Loucy (cell line): Measurements from ENCODE around the gene HTRA3.

Source experiments
- H2AFZ ChIP-seq: fragments of 200-600 bp; sonication (generic); 2 replicates; pipeline ENCODE4 v1.6.0; 2016; ENCODE audit warnings: antibody characterized with exemption, mild to moderate bottlenecking, low read length, moderate library complexity
- H3F3A ChIP-seq: fragments of 200-600 bp; 2 replicates; pipeline ENCODE4 v1.6.0; 2016; ENCODE audit warnings: antibody characterized with exemption, low read depth, mild to moderate bottlenecking
- H3K27me3 ChIP-seq: fragments of 200-600 bp; sonication (generic); 2 replicates; pipeline ENCODE4 v1.6.1; 2014; ENCODE audit warnings: low read length, mild to moderate bottlenecking; ENCODE audit not compliant: insufficient read depth, poor library complexity, severe bottlenecking
- H3K36me3 ChIP-seq: fragments of 200-600 bp; sonication (generic); 2 replicates; pipeline ENCODE4 v1.6.1; 2016; ENCODE audit warnings: low read length; ENCODE audit not compliant: insufficient read depth
- H3K4me1 ChIP-seq: fragments of 200-600 bp; sonication (generic); 2 replicates; pipeline ENCODE4 v1.5.1; 2014; ENCODE audit warnings: low read length, mild to moderate bottlenecking; ENCODE audit not compliant: insufficient read depth, poor library complexity, severe bottlenecking
- H3K4me2 ChIP-seq: fragments of 200-600 bp; sonication (generic); 2 replicates; pipeline ENCODE4 v1.6.0; 2014; ENCODE audit warnings: antibody characterized with exemption, low read length, low read depth, mild to moderate bottlenecking; ENCODE audit not compliant: poor library complexity, severe bottlenecking
- H3K4me3 ChIP-seq: fragments of 200-600 bp; sonication (generic); 2 replicates; pipeline ENCODE4 v1.5.1; 2014; ENCODE audit warnings: low read length, mild to moderate bottlenecking, mixed read lengths; ENCODE audit not compliant: poor library complexity, severe bottlenecking
- H3K79me2 ChIP-seq: fragments of 200-600 bp; sonication (generic); 2 replicates; pipeline ENCODE4 v1.6.1; 2014; ENCODE audit warnings: low read length; ENCODE audit not compliant: insufficient read depth
- H3K9ac ChIP-seq: fragments of 200-600 bp; sonication (generic); 2 replicates; pipeline ENCODE4 v1.6.0; 2014; ENCODE audit warnings: mild to moderate bottlenecking, low read depth, low read length, moderate library complexity; ENCODE audit not compliant: poor library complexity, severe bottlenecking
- H3K9me2 ChIP-seq: fragments of 200-600 bp; sonication (generic); replicated peaks from 2 replicates; pipeline ENCODE4 v1.6.1; 2016; ENCODE audit warnings: low read depth, low read length, mixed read lengths
- H3K9me3 ChIP-seq: fragments of 200-600 bp; sonication (generic); 2 replicates; pipeline ENCODE4 v1.6.1; 2014; ENCODE audit warnings: mild to moderate bottlenecking, antibody characterized with exemption, low read length, low read depth; ENCODE audit not compliant: insufficient read depth
- H4K20me1 ChIP-seq: fragments of 200-600 bp; sonication (generic); 2 replicates; pipeline ENCODE4 v1.6.0; 2014; ENCODE audit warnings: antibody characterized with exemption, low read length, mild to moderate bottlenecking; ENCODE audit not compliant: insufficient read depth, poor library complexity, severe bottlenecking
- EZH2phosphoT487 ChIP-seq: fragments of 200-600 bp; IDR thresholded peaks from 2 replicates; pipeline ENCODE4 v1.6.1; 2018; ENCODE audit warnings: antibody characterized with exemption, mild to moderate bottlenecking, moderate library complexity, borderline replicate concordance
- TF ChIP-seq, protein P1 (sequence below): fragments of 200-600 bp; sonication (generic); conservative IDR thresholded peaks from 2 replicates; pipeline ENCODE4 v1.5.1; 2014; ENCODE audit warnings: mild to moderate bottlenecking, antibody characterized with exemption, low read length

The HTRA3 gene

DNA sequence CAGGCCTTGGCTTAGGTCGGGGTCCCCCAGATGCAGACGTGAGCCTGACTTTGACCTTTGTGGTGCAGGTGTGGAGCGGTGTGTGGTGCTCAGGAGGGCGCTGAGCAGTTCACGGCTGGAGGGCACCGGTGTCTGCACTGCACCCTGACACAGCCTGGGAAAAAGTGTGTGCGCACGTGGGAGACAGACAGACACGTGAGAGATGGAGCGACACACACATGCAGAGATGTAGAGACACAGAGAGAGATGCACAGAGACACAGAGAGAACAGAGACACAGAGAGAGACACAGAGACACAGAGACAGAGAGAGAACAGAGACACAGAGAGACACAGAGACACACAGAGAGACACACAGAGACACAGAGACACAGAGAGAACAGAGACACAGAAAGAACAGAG lies 6.2 kb upstream of the HTRA3 start:
- Histone ChIP-seq H3K36me3 (no peaks in the 10 kb centered on the region), H3K4me3 (no peak overlapping the region), H3F3A (no peaks in the 10 kb centered on the region), H3K4me2 (no peak overlapping the region), H2AFZ (no peak overlapping the region), H3K79me2 (no peaks in the 10 kb centered on the region), H4K20me1 (no peaks in the 10 kb centered on the region), H3K9me3 (no peaks in the 10 kb centered on the region), H3K9me2 (no peaks in the 10 kb centered on the region), H3K4me1 (peaks cover 3% of the 10 kb centered on the region), H3K9ac (no peak overlapping the region), H3K27me3 (no peaks in the 10 kb centered on the region)
- TF ChIP-seq, protein P1, sequence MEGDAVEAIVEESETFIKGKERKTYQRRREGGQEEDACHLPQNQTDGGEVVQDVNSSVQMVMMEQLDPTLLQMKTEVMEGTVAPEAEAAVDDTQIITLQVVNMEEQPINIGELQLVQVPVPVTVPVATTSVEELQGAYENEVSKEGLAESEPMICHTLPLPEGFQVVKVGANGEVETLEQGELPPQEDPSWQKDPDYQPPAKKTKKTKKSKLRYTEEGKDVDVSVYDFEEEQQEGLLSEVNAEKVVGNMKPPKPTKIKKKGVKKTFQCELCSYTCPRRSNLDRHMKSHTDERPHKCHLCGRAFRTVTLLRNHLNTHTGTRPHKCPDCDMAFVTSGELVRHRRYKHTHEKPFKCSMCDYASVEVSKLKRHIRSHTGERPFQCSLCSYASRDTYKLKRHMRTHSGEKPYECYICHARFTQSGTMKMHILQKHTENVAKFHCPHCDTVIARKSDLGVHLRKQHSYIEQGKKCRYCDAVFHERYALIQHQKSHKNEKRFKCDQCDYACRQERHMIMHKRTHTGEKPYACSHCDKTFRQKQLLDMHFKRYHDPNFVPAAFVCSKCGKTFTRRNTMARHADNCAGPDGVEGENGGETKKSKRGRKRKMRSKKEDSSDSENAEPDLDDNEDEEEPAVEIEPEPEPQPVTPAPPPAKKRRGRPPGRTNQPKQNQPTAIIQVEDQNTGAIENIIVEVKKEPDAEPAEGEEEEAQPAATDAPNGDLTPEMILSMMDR: no peak
- TF ChIP-seq EZH2phosphoT487: no peak

DNA sequence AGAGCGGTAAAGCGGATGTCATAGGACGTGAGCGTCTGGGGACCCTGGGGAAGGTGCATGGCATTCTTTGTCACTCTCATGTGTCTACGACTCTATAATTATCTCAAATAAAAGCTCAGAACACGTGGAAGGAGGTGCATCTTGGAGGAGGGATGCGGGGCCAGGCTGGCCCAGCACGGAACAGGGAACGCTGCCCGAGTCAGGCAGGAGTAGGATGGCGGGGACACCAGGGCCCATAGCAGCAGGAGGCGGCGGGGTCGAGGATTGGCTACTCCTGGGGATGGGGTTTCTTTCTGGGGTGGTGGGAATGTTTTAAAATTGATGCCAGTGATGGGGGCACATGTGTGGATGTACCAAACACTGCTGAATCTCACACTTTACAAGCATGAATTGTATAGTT lies 5.4 kb upstream of the HTRA3 start:
- no peaks in the 10 kb centered on the region for H3F3A ChIP-seq
- H2AFZ ChIP-seq: no peak overlapping the region
- no peaks in the 10 kb centered on the region for H3K36me3 ChIP-seq
- H4K20me1 ChIP-seq: no peaks in the 10 kb centered on the region
- no peak for TF ChIP-seq EZH2phosphoT487
- TF ChIP-seq, protein P1: no peak
- H3K9me3 ChIP-seq: no peaks in the 10 kb centered on the region
- no peaks in the 10 kb centered on the region for H3K79me2 ChIP-seq
- no peaks in the 10 kb centered on the region for H3K9me2 ChIP-seq
- H3K27me3 ChIP-seq: no peaks in the 10 kb centered on the region
- H3K4me3 ChIP-seq: no peak overlapping the region
- no peaks in the 10 kb centered on the region for H3K4me1 ChIP-seq
- H3K4me2 ChIP-seq: no peak overlapping the region
- no peak overlapping the region for H3K9ac ChIP-seq

DNA sequence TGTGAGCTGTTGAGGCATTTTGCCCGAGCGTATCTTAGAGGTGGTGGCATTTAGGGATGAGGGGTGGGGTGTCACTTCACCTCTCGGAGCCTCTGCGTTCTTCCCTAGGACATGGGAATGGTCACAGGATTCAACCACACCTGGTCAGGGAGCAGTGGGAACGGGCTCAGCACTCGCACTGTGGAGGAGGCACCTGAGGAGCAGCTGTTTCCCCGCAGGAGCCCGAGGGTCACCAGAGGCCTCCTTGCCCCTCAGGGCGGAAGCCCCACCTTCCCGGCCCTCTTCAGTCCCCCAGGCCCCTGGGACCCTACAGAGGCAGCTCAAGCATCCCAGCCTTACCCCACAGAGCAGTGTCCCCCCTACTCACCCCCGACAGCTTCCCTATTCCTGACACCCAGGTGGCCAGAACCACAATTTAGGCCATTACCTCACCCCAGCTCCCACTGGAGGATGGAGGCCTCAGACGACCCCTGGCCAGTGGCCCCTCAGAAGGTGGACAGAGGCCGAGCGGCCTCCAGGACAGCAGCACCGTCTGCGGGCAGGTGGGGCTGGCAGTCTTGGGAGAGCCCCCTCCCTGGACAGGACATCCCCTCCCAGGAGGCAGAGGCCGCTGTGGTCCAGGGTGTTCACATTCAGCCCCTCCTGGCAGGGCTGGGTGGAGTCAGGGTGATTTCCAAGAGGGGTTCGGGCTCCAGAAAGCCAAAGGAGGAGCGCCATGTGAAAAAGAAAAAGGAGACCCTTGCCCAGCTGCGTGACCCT lies 4.2 kb upstream of the HTRA3 start:
- Histone ChIP-seq H3K27me3 (no peaks in the 10 kb centered on the region), H3K79me2 (no peaks in the 10 kb centered on the region), H3K9me2 (no peaks in the 10 kb centered on the region), H3K4me3 (no peak overlapping the region), H3K9me3 (no peaks in the 10 kb centered on the region), H3F3A (no peaks in the 10 kb centered on the region), H2AFZ (no peak overlapping the region), H3K9ac (no peak overlapping the region), H4K20me1 (no peaks in the 10 kb centered on the region), H3K36me3 (no peaks in the 10 kb centered on the region), H3K4me1 (no peaks in the 10 kb centered on the region), H3K4me2 (no peak overlapping the region)
- no peak for TF ChIP-seq EZH2phosphoT487
- TF ChIP-seq, protein P1: no peak
